Skin of body (tissue), 2 donors: ENCODE measurements around the gene ACTC1. TPM values are rescaled to one million over a fixed set of nuclear protein-coding genes. Genes with fewer than 3 reads are reported as not detected.

Experiments
- DNase-seq: peaks from one replicate; lab custom pipeline; 2025; lab: John Stamatoyannopoulos, UW
- total RNA-seq: library from RNA; depleted of rRNA; stranded (reverse); fragments of >200 nt; gene quantifications from one replicate; pipeline ENCODE4 v1.2.3, GENCODE V29; 2014

ACTC1 gene
- total RNA-seq, 1 donor from 2014 or later: 126 TPM

- DNase-seq: no peak
These were observed 35.4 kb downstream of the ACTC1 start for GRCh38 chr15:34759992-34760391.

- DNase-seq: no peak
These were observed 36.0 kb downstream of the ACTC1 start for GRCh38 chr15:34759347-34759746.

GRCh38 chr15:34757262-34757661 lies 38.1 kb downstream of the ACTC1 start:
- no peak for DNase-seq

GRCh38 chr15:34755419-34755773 lies 40.0 kb downstream of the ACTC1 start:
- no peak for DNase-seq

- no peak for DNase-seq
These were observed 40.5 kb downstream of the ACTC1 start, which contains the start of gene GJD2 for GRCh38 chr15:34754674-34755418. Gene GJD2, minus strand, starts transcription at chr15:34754998. Its CDS starts 510 bp downstream, at chr15:34754488.

GRCh38 chr15:34754171-34754601 lies 41.2 kb downstream of the ACTC1 start:
- DNase-seq: no peak

- DNase-seq: no peak
These were observed 42.0 kb downstream of the ACTC1 start for GRCh38 chr15:34753236-34753894.

GRCh38 chr15:34749691-34750090 lies 45.7 kb downstream of the ACTC1 start:
- no peak for DNase-seq

Other genes with a start within 250 kb of the ACTC1 start
- 12.3 TPM for gene GOLGA8B, start 211.9 kb downstream of the ACTC1 start, total RNA-seq
- not detected for gene GJD2, start 40.6 kb downstream of the ACTC1 start, total RNA-seq
- gene AQR, start 174.2 kb upstream of the ACTC1 start, total RNA-seq: 28.3 TPM
- 59.4 TPM for gene ZNF770, start 192.7 kb upstream of the ACTC1 start, total RNA-seq